Colon (tissue), 2 donors: Measurements from ENCODE around the gene NANOGP8.

Experiments
- FAIRE-seq: peaks from 2 replicates; lab custom pipeline; 2012; peaks lifted over from hg19 to GRCh38; lab: Jason Lieb, UNC
- donor health status: control.
- donor health status: control.

The NANOGP8 gene

DNA sequence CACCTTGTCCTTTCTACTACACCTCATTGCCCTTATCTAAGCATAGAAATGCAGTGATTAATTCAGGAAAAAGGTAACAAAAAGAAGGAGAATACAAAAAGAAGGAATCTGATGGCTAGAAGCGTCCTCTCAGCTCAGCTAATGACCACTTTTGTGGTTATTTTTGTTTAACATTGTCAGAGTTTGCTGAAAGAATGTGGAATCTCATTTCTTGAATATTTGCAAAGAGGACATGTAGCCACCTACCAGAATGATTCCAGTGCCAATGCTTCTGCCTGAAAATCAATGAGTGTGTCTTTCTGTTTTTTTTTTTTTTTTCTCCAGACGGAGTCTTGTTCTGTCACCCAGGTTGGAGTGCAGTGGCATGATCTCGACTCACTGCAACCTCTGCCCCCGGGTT lies 24.5 kb downstream of the NANOGP8 start:
- no peak for FAIRE-seq

DNA sequence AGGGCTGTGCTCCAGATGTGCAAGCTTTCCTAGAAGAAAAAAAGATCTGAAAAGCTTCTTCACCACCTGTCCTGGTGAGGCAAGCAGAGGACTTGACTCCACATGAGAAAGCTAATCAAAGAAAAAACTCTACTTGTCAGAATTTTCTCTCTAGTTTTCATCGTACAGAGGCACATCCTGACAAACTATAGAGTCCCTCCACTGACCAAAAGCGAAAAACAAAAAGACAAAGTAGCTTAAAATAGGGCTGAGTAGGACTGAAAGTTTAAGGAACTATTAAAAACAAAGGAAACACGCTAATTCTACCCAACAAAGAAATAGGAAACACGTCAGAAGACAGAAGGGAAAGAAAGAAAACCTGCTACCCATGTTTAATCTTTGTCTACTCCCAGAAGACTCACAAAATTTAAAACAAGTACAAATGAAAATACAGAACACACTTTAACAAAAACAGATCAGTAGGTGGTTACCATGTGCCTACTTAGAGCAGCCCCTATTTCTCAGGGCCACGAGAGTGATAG lies 26.5 kb downstream of the NANOGP8 start:
- no peak for FAIRE-seq

DNA sequence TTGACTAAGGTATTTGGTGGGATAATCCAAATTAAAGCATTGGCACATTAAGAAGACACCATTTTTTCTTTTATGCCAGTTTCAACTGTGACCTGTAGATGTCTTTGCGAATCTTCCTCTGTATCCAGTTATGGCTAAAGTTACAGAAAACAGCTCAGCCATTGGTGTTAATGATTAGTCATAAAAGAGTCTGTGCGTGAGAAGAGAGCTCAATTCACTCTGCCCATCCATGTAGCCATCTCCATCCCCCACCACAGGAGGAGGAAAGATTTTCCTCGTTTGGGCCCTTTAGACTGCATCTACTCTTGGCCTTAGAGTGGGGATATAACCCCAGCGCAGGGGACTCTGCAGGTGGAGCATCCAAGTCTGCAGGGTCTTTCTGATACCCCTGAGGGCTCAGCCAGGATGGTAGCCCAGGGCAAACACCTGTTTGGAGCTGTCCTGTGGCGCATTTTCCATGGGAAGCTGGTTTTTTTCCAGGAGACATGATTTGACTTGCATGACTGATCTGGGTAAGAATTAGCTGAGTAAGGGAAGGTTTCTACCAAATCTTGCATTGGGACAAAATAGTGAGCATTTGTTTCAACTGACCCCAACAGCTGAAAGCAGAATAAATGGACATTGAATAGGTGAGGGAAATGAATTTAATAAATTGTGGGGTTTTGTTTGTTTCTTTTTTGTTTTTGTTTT lies 29.5 kb downstream of the NANOGP8 start:
- no peak for FAIRE-seq

DNA sequence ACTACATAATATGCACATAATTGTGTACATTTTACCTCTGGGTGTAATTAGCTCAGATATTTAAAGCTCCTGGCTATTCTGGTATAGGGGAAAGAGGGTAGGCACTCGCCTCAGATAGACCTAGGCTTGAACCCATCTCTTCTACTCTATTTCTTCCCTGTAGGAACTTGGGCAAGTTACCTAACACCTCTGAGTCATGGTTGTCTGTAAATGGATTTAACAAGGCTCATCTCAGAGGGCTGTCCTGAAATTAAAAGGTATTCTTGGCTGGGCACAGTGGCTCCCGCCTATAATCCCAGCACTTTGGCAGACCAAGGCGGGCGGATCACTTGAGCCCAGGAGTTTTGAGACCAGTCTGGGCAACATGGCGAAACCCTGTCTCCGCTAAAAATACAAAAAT lies 30.7 kb downstream of the NANOGP8 start:
- FAIRE-seq, result no peak

DNA sequence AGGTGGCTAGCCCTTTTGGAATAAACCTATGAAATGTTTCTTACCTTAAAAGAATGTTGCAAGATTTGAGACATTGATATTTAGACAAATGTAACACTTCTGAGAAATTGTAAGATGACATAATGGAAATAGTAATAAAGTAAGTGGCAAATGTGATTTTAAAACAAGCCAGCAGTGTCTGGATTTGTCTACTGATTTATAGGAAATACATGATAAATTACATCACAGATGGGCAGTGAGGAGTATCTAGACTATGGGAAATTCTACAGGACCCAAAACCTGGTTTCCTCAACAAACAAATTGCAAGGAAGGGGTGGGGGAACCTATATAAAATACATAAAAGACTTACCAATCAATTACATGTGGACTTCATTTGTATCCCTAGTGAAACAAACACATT lies 37.1 kb downstream of the NANOGP8 start:
- FAIRE-seq, result no peak

DNA sequence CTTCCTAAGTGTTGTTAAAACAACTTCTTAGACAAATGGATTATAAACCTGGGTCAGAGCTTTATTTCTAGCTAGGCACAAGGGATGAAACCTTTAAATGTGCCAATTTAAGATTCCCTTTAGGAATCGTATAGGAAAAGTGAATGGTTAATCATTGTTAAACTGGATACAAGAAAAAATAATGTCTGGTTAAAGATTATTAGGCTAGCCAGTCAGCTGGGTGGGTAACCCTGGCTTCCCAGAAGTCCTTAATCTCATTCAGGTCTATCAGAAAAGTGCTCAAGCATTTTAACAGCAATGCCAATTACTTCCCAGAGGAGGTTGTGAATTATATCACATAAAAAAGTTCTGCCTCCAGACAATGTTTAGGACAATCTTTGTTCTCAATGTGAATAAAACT lies 37.6 kb downstream of the NANOGP8 start:
- no peak for FAIRE-seq

DNA sequence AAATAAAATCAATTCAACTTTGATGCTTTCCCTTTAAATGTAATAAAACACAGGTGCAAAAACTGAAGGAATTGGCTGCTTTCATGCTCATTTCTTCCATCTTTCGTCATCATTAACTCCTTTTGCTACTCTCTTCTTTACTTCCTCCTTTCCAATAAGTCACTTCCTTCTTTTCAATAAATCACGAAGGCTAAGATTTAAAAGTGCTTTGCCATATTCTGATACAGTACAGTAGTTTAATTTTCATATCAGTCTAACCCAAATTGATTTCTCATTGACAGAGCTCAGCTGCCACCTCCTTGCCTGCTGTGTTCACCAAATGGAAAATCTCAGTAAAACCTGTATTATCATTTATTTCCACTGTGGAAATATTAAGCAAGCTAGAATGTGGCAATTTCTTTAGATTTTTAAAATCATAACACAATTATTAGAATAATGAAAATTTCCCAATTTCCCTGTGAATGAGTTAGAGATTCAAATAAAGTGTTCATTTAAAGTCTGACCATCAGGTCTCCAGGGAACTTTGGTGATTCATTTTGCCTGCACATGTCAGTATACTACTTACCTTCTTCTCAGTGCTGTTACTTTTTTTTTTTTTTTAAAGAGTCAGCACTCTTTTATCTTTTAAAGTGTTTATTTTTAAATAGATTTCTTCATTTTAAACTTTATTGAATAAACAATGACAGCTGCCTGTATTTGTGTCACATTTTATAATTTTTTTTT lies 41.6 kb downstream of the NANOGP8 start:
- FAIRE-seq, result no peak

DNA sequence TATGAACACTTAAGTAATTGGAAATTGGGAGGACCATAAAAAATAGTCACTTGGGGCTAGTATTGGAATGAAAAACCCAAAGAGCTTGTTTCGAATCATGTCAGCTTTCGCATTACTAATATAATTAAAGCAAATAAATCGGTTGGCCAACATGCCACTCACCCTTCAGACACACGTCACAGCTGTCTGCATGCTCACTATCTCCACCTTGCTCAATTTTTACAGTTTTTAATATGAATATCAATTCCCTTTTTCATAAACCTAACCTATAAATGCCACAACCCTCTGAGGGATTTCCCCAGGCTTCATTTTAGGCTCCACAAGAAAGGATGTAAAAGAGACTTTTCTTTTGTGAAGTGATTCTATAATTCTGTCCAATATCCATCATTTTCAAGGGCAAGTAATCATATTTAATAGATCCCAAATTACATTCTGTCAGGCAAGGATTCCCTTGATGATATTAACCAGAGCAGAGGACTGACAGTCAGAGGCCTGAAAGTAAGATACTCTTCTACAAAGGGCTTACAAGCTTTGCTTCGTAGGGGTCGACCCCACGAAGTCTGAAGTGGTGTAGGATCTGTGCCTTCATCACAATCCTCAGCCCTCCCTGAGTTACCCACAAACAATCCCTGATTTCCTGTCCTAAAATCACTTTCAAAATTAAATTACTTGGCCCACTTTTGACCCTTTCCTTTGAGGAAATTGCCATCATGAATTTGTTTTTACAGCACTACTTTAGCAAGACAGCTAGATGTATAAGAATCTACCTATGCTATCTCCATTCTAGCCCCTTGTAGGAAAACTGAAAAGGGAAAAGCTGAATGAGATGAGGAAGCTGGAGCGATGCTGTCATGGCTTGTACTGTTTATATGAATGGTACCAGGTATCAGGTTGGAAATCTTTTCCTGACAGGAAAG lies 44.5 kb downstream of the NANOGP8 start:
- FAIRE-seq, result no peak

DNA sequence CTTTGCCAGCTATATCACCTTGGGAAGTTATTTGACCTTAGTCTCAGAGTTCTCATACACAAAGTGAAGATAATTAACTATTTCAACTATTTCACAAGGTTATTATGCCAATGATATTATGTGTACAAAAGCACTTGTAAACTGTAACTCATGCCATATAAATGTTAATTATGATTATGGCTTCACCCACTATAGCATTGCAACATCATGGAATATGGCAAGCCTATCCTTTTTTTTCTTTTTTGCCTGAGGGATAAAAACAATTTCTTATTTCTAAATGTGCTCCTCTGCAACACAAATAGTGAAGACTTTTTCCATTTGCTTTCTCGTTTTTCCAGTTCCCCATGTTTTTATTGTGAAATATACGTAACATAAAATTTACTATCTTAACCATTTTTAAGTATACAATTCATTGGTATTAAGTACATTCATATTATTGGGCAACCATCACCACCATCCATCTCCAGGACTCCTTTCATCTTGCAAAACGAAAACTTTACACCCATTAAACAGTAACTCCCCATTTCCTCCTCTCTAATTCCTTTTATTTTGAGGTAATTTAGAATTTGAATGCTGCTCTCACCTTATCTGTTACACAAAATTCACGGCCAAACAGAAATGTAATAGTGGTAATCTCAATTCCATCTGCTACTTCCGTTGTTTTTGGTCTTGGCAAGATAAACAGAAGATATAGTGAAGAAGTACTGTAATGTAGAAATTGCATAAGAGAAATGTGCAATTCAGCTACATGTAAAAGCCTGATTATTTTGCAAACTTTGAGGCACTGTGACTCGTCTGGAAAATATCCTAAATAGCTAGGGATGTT lies 46.3 kb downstream of the NANOGP8 start:
- FAIRE-seq, result no peak
